ENCODE results near the gene METTL3.

Gene METTL3

DNA sequence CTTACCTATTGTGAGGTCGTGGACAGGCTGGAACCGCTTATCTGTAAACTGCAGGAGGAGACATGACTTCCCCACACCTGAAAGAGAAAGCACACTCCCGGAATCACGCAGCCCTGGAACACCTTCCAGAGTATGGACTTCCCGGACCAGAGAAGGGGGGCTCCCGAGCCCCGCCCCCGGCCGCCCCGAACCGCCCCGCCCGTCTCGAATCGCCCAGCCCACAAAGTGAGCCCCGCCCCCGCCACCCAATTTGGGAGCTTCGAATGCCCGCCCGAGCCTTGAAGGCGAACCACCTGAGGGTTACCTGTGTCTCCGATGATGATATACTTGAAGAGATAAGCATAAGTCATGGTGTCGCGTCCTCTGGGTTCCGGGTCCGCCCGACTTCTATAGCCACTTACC is 34.6 kb downstream of the METTL3 start:
- peak; percentile 61 for DNase-seq

- no peak for DNase-seq
These were observed 35.2 kb downstream of the METTL3 start for GRCh38 chr14:21475767-21476522.

- DNase-seq: peak; percentile 36
These were observed 43.5 kb downstream of the METTL3 start for GRCh38 chr14:21467616-21468015.

DNA sequence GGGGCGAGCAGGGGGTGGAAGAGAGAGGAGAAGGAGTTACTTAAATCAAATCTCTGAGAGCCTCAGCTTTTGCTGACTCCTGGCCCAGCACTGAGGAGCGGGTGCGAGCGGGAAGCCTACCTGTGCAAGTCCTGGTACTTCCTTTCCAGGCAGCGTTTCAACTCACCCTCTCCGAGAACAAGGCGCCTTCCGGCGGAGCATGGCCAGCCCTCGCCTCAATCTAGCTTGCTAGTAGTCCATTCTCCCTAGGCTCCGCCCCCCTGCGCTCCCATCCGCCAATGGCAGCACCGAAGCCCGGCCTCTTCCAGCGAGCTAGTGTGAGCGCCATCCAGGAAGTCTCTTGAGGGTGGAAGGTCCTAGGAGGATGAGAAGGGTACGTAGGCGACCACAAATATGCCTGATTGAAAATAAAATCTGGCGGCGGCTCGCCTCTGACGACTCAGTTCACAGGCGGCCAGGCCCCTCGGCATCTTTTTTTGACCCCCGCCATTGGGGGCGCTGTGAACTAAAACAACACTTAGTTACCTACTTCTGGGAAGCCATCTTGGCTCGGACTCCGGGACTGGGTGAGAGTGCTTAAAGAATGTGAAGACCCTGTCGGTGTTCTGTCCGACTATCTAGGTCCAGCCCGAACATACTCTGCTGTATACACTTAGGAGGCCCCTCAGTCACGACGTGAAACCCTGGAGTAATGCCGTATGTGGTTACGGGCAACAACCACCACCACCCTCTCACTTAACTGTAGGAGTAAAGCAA is 55.0 kb downstream of the METTL3 start, which contains the start of gene CHD8:
Gene CHD8, minus strand, starts transcription at position 212 of the 756 bp plus-strand sequence. CDS start 24,480 bp downstream, outside the sequence.
- DNase-seq: peak; percentile 99

GRCh38 chr14:21455592-21455911 is 55.6 kb downstream of the METTL3 start:
- no peak for DNase-seq

DNA sequence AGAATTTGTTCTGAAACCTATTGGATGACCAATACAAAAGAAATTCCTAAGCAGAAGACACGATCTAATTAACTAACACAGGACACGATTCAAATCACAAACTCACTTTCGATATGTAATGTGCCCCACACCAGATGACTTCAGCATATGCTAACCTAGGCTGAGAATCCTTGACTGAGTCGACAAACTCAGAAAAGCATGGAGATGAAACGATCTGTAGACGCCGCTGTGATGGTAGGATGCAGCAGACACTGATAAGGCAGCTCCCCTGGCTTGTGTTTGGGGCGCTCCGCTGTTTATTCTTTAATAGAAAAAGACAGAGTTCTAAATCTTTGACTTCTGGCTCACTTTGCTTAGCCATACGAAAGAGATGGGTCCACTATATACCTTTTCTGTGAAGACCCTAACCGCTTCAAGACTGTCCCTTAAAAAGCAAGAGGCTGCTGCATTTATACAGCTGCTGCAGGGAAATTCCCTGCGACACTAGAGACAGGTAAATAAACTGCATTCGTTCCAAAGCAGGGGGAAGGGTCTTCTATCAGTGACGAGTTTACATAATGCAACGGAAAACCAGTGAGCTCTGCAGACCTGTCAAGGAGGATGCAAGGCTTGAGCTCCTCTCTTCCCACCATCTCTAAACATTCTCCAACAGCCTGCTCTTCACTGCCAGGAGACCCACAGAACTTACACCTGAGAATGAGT is 56.1 kb downstream of the METTL3 start:
- DNase-seq: no peak

DNA sequence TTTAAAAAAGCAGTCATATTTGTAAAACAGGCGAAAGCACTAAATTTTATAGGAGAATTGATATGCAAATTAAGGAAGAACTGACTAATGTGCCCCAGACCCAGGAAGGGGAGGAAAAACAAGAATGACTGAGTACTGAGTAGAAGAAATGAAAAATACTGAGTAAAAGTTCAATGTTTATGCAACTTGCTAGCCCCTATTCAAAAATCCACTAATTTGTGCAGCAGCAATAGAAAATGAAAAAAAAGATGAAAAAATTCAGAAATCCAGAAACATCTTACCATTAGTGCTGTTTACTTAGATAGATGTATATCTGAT is 61.3 kb downstream of the METTL3 start:
- no peak for DNase-seq

Data from NCI-H226 (cell line).